Measurements from ENCODE around the gene ADTRP.

The ADTRP gene

GRCh38 chr6:11711003-11711983 lies 67.3 kb downstream of the ADTRP start:
- POLR2A ChIA-PET: no interaction called here
- no peaks in the 10 kb centered on the region for H3K9me3 ChIP-seq (ENCODE audit: control insufficient read depth, insufficient read depth, low read depth, low read length)
- no peaks in the 10 kb centered on the region for H3K36me3 ChIP-seq (ENCODE audit: control insufficient read depth in 2 of 2, insufficient read depth in 1 of 2, low read length in 2 of 2)
- H3K4me3 ChIP-seq (ENCODE audit: low read depth, low read length): no peak overlapping the region
- CTCF ChIA-PET: interaction anchor here (0.6 to 1.1 kb wide), 3 partner anchors 10 to 560 kb away, joined by 3 to 4 read pairs (median 3); no protein-coding TSS in a partner anchor
- peaks cover 7% of the 10 kb centered on the region for H3K4me1 ChIP-seq (ENCODE audit: control insufficient read depth, insufficient read depth, low read length)
- H3K27ac ChIP-seq (ENCODE audit: extremely low read depth, low read depth, low read length): no peak overlapping the region
- TF ChIP-seq ZFP69B (tag by site-specific recombination; IDR thresholded peaks at IDR 0.05) (no peak), GLI4 (tag by site-specific recombination; IDR thresholded peaks at IDR 0.05) (no peak), IKZF3 (tag by site-specific recombination; IDR thresholded peaks at IDR 0.05) (no peak), MZF1 (tag by site-specific recombination; IDR thresholded peaks at IDR 0.05; ENCODE audit: borderline replicate concordance) (no peak)

GRCh38 chr6:11710311-11710761 lies 68.3 kb downstream of the ADTRP start:
- CTCF ChIA-PET: interaction anchor here (0.6 kb wide), 3 partner anchors 55 to 561 kb away, joined by 3 to 4 read pairs (median 3); no protein-coding TSS in a partner anchor

More at GRCh38 chr6:11710311-11710761, 68.3 kb downstream of the ADTRP start:
- H3K4me1 ChIP-seq (ENCODE audit: control insufficient read depth, insufficient read depth, low read length): peaks cover 7% of the 10 kb centered on the region
- no peak for TF ChIP-seq OSR2 (tag by site-specific recombination; IDR thresholded peaks at IDR 0.05)
- TF ChIP-seq ZFP37 (tag by site-specific recombination; IDR thresholded peaks at IDR 0.05): no peak
- no peak for TF ChIP-seq HIC1 (tag by site-specific recombination; IDR thresholded peaks at IDR 0.05)
- no peak for TF ChIP-seq TCF7L2 (IDR thresholded peaks at IDR 0.05; ENCODE audit: borderline replicate concordance, low read depth, low read length)
- TF ChIP-seq ZNF623 (tag by site-specific recombination; IDR thresholded peaks at IDR 0.05): no peak
- no peak for TF ChIP-seq ZNF664 (tag by site-specific recombination; IDR thresholded peaks at IDR 0.05)
- no peak for TF ChIP-seq ZNF777 (tag by site-specific recombination; IDR thresholded peaks at IDR 0.05; ENCODE audit: borderline replicate concordance)
- TF ChIP-seq BCL11B (tag by site-specific recombination; IDR thresholded peaks at IDR 0.05; ENCODE audit: low read depth): no peak
- TF ChIP-seq BCL6B (tag by site-specific recombination; IDR thresholded peaks at IDR 0.05): no peak
- no peak for TF ChIP-seq PRDM6 (tag by site-specific recombination; IDR thresholded peaks at IDR 0.05)
- TF ChIP-seq SETDB1 (IDR thresholded peaks at IDR 0.05; ENCODE audit: insufficient read length, low read length): no peak
- TF ChIP-seq ZNF341 (tag by site-specific recombination; IDR thresholded peaks at IDR 0.05; ENCODE audit: low read depth): no peak
- TF ChIP-seq ZNF10 (tag by site-specific recombination; IDR thresholded peaks at IDR 0.05): no peak
- TF ChIP-seq ZNF211 (tag by site-specific recombination; IDR thresholded peaks at IDR 0.05; ENCODE audit: low read depth): no peak
- TF ChIP-seq ZNF214 (tag by site-specific recombination; IDR thresholded peaks at IDR 0.05; ENCODE audit: borderline replicate concordance): no peak
- no peak overlapping the region for H3K27ac ChIP-seq (ENCODE audit: extremely low read depth, low read depth, low read length)
- no peaks in the 10 kb centered on the region for H3K36me3 ChIP-seq (ENCODE audit: control insufficient read depth in 2 of 2, insufficient read depth in 1 of 2, low read length in 2 of 2)
- POLR2A ChIA-PET: no interaction called here
- no peaks in the 10 kb centered on the region for H3K9me3 ChIP-seq (ENCODE audit: control insufficient read depth, insufficient read depth, low read depth, low read length)
- no peak overlapping the region for H3K4me3 ChIP-seq (ENCODE audit: low read depth, low read length)

All from HEK293 (cell line).